HL-60 (cell line): Measurements from ENCODE around the gene SEPTIN2.

Experiments
- DNase-seq, 2 experiments: peaks; one replicate each; pipeline ENCODE4 v3.0.0-alpha.2; 2010 to 2020; ENCODE audit warnings: low read depth in 1 of 2, low spot score in 1 of 2
- H3K27ac ChIP-seq: fragments of 250-450 bp; sonication (Bioruptor Pico); replicated peaks from 2 replicates; pipeline ENCODE4 v1.5.1; 2020; ENCODE audit warnings: mild to moderate bottlenecking, moderate library complexity
- H3K27me3 ChIP-seq: fragments of 250-450 bp; sonication (Bioruptor Pico); 2 replicates; pipeline ENCODE4 v1.5.1; 2021; ENCODE audit warnings: mild to moderate bottlenecking, moderate library complexity; ENCODE audit not compliant: insufficient read depth, poor library complexity, severe bottlenecking
- H3K4me3 ChIP-seq: replicated peaks from 2 replicates; pipeline ENCODE4 v1.5.1; 2011; ENCODE audit warnings: mild to moderate bottlenecking, control low read depth, low read length; ENCODE audit not compliant: insufficient read depth
- CTCF ChIP-seq: IDR thresholded peaks from one replicate; pipeline ENCODE4 v1.5.1; 2011; ENCODE audit warnings: low read length, control low read depth, inconsistent platforms; ENCODE audit not compliant: insufficient read depth
- GABPA ChIP-seq: IDR thresholded peaks from 2 replicates; pipeline ENCODE4 v1.6.1; 2012; ENCODE audit warnings: low read depth
- POLR2AphosphoS5 ChIP-seq: IDR thresholded peaks from 2 replicates; pipeline ENCODE4 v1.6.1; 2012; ENCODE audit warnings: low read depth
- REST ChIP-seq: IDR thresholded peaks from 2 replicates; pipeline ENCODE4 v1.6.1; 2012; ENCODE audit warnings: low read depth; ENCODE audit not compliant: insufficient replicate concordance
- SPI1 ChIP-seq: IDR thresholded peaks from 2 replicates; pipeline ENCODE4 v1.6.1; 2012; ENCODE audit warnings: low read depth, mild to moderate bottlenecking, borderline replicate concordance

SEPTIN2 gene

GRCh38 chr2:241366678-241367077 is 51.0 kb downstream of the SEPTIN2 start:
- H3K4me3 ChIP-seq, result no peak overlapping the region
- H3K27ac ChIP-seq, result no peak overlapping the region
- no peak for DNase-seq
- no peaks in the 10 kb centered on the region for H3K27me3 ChIP-seq
- TF ChIP-seq GABPA (no peak), SPI1 (no peak), REST (no peak), CTCF (no peak), POLR2AphosphoS5 (no peak)

- DNase-seq, result no peak
- no peak overlapping the region for H3K4me3 ChIP-seq
- no peak overlapping the region for H3K27ac ChIP-seq
- no peaks in the 10 kb centered on the region for H3K27me3 ChIP-seq
- TF ChIP-seq GABPA (no peak), CTCF (no peak), REST (no peak), SPI1 (no peak), POLR2AphosphoS5 (no peak)
Observed at GRCh38 chr2:241368643-241369042, 52.9 kb downstream of the SEPTIN2 start.

GRCh38 chr2:241372361-241372992 is 56.8 kb downstream of the SEPTIN2 start:
- no peaks in the 10 kb centered on the region for H3K27me3 ChIP-seq
- H3K27ac ChIP-seq, result no peak overlapping the region
- no peak overlapping the region for H3K4me3 ChIP-seq
- TF ChIP-seq POLR2AphosphoS5 (no peak), CTCF (no peak), REST (no peak), GABPA (no peak), SPI1 (no peak)
- DNase-seq, result no peak
